ENCODE data around the gene ZFAND2A.

DNA sequence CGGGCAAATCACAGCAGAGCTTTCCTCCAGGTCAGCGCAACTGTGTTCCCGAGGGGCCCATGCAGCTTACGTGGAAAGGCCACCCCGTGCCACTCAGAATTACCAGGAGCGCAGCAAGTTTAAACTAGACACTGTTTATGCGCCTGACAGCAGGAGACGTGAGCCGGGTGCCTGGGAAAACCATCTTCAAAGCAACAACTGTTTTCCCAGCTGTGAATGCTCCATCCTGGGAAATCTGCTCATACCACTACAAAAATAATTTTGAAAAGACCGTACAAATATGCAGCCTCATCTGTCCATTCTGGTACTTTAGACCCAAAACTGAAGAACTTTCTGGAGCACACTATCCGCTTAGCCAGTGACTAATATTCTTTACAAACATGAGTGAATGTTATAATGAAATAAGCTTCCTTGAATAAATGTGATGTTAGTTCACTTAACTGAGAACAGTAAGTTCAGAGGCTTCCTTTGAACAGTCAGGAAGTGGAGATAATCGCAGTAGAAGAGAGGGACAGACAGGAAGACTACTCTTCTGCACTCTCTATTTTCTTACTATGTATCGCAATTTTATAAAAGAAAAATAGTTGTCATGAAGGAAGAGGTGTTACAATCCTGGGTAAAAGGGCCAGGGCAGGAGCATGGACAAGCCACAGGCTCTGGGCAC, 55.3 kb downstream of the ZFAND2A start:
- TF ChIP-seq NFRKB (IDR thresholded peaks at IDR 0.05), result no peak
- TF ChIP-seq, protein P1, sequence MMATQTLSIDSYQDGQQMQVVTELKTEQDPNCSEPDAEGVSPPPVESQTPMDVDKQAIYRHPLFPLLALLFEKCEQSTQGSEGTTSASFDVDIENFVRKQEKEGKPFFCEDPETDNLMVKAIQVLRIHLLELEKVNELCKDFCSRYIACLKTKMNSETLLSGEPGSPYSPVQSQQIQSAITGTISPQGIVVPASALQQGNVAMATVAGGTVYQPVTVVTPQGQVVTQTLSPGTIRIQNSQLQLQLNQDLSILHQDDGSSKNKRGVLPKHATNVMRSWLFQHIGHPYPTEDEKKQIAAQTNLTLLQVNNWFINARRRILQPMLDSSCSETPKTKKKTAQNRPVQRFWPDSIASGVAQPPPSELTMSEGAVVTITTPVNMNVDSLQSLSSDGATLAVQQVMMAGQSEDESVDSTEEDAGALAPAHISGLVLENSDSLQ (IDR thresholded peaks at IDR 0.05), result no peak

Measured in HEK293T (cell line).